ENCODE results near the gene PIK3R5.

GRCh38 chr17:8890671-8891070 is 74.8 kb downstream of the PIK3R5 start:
- TF ChIP-seq CTCF (IDR thresholded peaks at IDR 0.05; ENCODE audit: low read depth, low read length, poor library complexity, severe bottlenecking) = no peak
- no peak for TF ChIP-seq EZH2phosphoT487 (IDR thresholded peaks at IDR 0.05; ENCODE audit: borderline replicate concordance, low read length)

Measured in DOHH2 (cell line).